ENCODE results near the gene UBE2Q2. TPM values are rescaled to one million over a fixed set of nuclear protein-coding genes. Genes with fewer than 3 reads are reported as not detected.
"Not testable (repeated sequence)": the region's sequence is repeated elsewhere in the genome, so short reads cannot be mapped to it uniquely, and the experiment has no call there.

Gene UBE2Q2
- total RNA-seq, 4 donors from 2014 or later, result 64.3 to 76.7 (median 73.3) TPM

DNA sequence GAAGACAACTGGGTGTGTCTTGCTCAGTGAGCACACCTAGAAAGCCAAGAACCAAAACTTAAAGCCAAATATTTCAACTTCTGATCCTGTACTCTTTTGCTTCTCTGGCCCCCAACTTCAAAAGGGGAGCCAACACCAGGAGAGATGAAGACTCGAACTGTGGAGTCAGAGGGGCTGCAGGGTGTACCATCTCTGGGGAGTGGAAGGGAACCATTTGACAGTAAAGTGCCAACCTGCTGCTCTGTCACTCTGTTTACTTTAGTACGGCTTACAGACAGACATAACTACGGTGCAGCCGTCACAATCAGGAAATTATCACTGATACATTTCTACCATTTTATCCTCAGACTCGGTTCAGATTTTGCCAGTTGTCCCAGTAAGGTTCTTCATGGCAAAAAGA is 62.0 kb downstream of the UBE2Q2 start:
- Histone ChIP-seq H3K36me3 (peaks cover 0 to 32% (median 12%) of the 10 kb centered on the region in 4 donors), H3K27ac (replicated peaks in 1 of 4) (no peak overlapping the region), H3K27me3 (no peaks in the 10 kb centered on the region), H3K4me3 (no peak overlapping the region), H3K9me3 (no peaks in the 10 kb centered on the region), H3K4me1 (peaks cover 6 to 35% (median 28%) of the 10 kb centered on the region in 4 donors)
- TF ChIP-seq, protein P1, sequence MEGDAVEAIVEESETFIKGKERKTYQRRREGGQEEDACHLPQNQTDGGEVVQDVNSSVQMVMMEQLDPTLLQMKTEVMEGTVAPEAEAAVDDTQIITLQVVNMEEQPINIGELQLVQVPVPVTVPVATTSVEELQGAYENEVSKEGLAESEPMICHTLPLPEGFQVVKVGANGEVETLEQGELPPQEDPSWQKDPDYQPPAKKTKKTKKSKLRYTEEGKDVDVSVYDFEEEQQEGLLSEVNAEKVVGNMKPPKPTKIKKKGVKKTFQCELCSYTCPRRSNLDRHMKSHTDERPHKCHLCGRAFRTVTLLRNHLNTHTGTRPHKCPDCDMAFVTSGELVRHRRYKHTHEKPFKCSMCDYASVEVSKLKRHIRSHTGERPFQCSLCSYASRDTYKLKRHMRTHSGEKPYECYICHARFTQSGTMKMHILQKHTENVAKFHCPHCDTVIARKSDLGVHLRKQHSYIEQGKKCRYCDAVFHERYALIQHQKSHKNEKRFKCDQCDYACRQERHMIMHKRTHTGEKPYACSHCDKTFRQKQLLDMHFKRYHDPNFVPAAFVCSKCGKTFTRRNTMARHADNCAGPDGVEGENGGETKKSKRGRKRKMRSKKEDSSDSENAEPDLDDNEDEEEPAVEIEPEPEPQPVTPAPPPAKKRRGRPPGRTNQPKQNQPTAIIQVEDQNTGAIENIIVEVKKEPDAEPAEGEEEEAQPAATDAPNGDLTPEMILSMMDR (IDR thresholded peaks at IDR 0.05), result no peak
- TF ChIP-seq EP300 (IDR thresholded peaks at IDR 0.05) (no peak), POLR2AphosphoS5 (IDR thresholded peaks at IDR 0.05) (no peak), POLR2A (IDR thresholded peaks at IDR 0.05; ENCODE audit: low read depth) (no peak)
- intact Hi-C loops (cut with DNase I), result no loop called here
- DNase-seq (ENCODE audit: extremely low spot score), result no peak
- WGBS, result 79% methylated on average over 5 of the region's 5 CpGs

DNA sequence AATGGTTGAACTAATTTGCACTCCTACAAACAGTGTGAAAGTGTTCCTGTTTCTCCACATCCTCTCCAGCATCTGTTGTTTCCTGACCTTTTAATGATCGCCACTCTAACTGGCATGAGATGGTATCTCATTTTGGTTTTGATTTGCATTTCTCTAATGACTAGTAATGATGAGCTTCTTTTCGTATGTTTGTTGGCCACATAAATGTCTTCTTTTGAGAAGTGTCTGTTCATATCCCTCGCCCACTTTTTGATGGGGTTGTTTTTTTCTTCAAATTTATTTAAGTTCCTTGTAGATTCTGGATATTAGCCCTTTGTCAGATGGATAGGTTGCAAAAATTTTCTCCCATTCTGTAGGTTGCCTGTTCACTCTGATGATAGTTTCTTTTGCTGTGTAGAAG is 67.1 kb downstream of the UBE2Q2 start:
- H3K4me3 ChIP-seq; intact Hi-C loops (cut with DNase I); H3K27me3 ChIP-seq; H3K27ac ChIP-seq (replicated peaks in 1 of 4); H3K9me3 ChIP-seq; DNase-seq (ENCODE audit: extremely low spot score): not testable (repeated sequence)
- H3K36me3 ChIP-seq, result peaks cover 0 to 48% (median 28%) of the 10 kb centered on the region in 4 donors
- WGBS, result 99% methylated on average over 3 of the region's 3 CpGs
- H3K4me1 ChIP-seq, result peaks cover 3 to 11% (median 7%) of the 10 kb centered on the region in 4 donors

DNA sequence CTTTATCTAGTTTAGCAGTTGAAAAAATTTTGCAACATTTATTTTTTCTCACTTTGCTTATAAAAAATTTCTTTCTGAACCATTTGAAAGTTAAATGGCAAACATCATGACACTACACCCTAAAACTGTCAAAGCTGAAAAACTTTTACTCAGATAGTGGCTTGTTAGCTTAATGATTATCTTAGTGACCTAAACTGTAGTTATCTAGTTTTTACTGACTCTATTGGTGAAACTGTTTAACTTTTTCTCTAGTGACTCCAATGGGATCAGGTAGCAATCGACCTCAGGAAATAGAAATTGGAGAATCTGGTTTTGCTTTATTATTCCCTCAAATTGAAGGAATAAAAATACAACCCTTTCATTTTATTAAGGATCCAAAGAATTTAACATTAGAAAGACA is 73.7 kb downstream of the UBE2Q2 start:
- DNase-seq (ENCODE audit: extremely low spot score), result no peak
- 88% methylated on average over 1 of the region's 1 CpG for WGBS
- H3K27ac ChIP-seq (replicated peaks in 1 of 4), result no peak overlapping the region
- H3K4me1 ChIP-seq, result peaks cover 0 to 2% (median 1%) of the 10 kb centered on the region in 4 donors
- no peak overlapping the region for H3K4me3 ChIP-seq
- no peaks in the 10 kb centered on the region for H3K9me3 ChIP-seq
- TF ChIP-seq EP300 (IDR thresholded peaks at IDR 0.05), result no peak
- TF ChIP-seq, protein P1 (IDR thresholded peaks at IDR 0.05), result no peak
- no peak for TF ChIP-seq POLR2AphosphoS5 (IDR thresholded peaks at IDR 0.05)
- no peak for TF ChIP-seq POLR2A (IDR thresholded peaks at IDR 0.05; ENCODE audit: low read depth)
- peaks cover 0 to 59% (median 32%) of the 10 kb centered on the region in 4 donors for H3K36me3 ChIP-seq
- intact Hi-C loops (cut with DNase I), result no loop called here
- H3K27me3 ChIP-seq, result no peaks in the 10 kb centered on the region

DNA sequence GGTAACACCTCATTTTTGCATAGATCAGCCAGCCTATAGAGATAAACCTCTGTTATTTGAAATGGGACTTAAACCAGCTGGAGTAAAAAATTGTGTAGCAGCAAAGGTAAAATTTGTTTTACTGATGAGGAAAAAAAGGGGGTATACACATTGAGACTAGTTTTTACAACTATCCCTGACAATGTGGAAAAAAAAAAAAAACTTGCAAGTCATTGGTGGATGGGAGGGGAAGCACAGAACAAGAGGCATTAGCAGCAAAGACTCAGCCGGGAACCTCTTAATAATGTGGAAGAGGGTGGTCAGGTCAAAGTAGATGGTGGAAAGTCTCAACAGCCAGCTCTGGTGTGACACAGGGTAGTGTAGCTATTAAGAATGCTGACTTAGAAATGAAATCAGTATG is 74.9 kb downstream of the UBE2Q2 start:
- Histone ChIP-seq H3K4me3 (no peak overlapping the region), H3K36me3 (peaks cover 0 to 57% (median 30%) of the 10 kb centered on the region in 4 donors), H3K27me3 (no peaks in the 10 kb centered on the region), H3K4me1 (peaks cover 9 to 13% (median 11%) of the 10 kb centered on the region in 4 donors), H3K9me3 (no peaks in the 10 kb centered on the region), H3K27ac (replicated peaks in 1 of 4) (no peak overlapping the region)
- TF ChIP-seq POLR2AphosphoS5 (IDR thresholded peaks at IDR 0.05), result no peak
- no peak for TF ChIP-seq POLR2A (IDR thresholded peaks at IDR 0.05; ENCODE audit: low read depth)
- TF ChIP-seq EP300 (IDR thresholded peaks at IDR 0.05), result no peak
- TF ChIP-seq, protein P1 (IDR thresholded peaks at IDR 0.05), result no peak
- 94% methylated on average over 1 of the region's 1 CpG for WGBS
- no peak for DNase-seq (ENCODE audit: extremely low spot score)
- intact Hi-C loops (cut with DNase I), result no loop called here

DNA sequence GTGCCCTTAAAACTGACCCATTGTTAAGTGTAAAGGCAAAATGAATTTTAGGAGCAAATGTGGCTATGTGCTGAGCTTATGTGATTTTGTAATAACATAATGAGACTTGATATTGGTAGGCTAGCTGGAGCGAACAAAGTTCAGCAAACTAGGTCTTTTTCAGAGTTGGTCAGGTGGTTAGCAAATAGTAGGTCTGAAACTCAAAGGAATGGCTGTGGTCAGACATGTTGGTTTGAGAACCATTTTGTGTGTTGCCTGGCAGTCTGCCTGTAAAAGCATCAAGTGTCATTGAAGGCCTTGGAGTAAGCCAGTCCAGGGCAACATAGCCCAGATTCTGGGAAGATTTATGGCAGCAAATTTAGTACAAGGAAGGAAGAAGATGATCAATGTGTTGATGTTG is 76.8 kb downstream of the UBE2Q2 start:
- intact Hi-C loops (cut with DNase I), result no loop called here
- no peak for DNase-seq (ENCODE audit: extremely low spot score)
- H3K4me3 ChIP-seq, result no peak overlapping the region
- peaks cover 0 to 38% (median 15%) of the 10 kb centered on the region in 4 donors for H3K36me3 ChIP-seq
- WGBS, result 100% methylated on average over 1 of the region's 1 CpG
- peaks cover 9 to 19% (median 14%) of the 10 kb centered on the region in 4 donors for H3K4me1 ChIP-seq
- no peaks in the 10 kb centered on the region for H3K9me3 ChIP-seq
- H3K27ac ChIP-seq (replicated peaks in 1 of 4), result no peak overlapping the region
- TF ChIP-seq EP300 (IDR thresholded peaks at IDR 0.05) (no peak), POLR2A (IDR thresholded peaks at IDR 0.05; ENCODE audit: low read depth) (no peak), POLR2AphosphoS5 (IDR thresholded peaks at IDR 0.05) (no peak)
- TF ChIP-seq, protein P1 (IDR thresholded peaks at IDR 0.05), result no peak
- H3K27me3 ChIP-seq, result no peaks in the 10 kb centered on the region
